CD4-positive, alpha-beta T cell treated with Interferon alpha-2 for 1 hour (primary cell): ENCODE measurements around the gene TMEFF1.

Experiments
- DNase-seq, 2 donors: peaks; one replicate each; pipeline ENCODE4 v3.0.0-alpha.2; 2020 to 2022

Gene TMEFF1

GRCh38 chr9:100626949-100627348 lies 154.0 kb downstream of the TMEFF1 start:
- DNase-seq = no peak
